Stimulated activated CD8-positive, alpha-beta memory T cell treated with anti-CD3 and anti-CD28 coated beads, Interleukin-7, amount 100 ng/mL, for 4 hours (primary cell): ENCODE measurements around the gene C6orf47.

Experiments used
- DNase-seq, 2 donors: peaks; one replicate each; pipeline ENCODE4 v3.0.0-alpha.2; 2020; ENCODE audit warnings: low read depth in 2 of 2

The C6orf47 gene

GRCh38 chr6:31614684-31615578 lies 45.6 kb downstream of the C6orf47 start, which contains the start of gene AIF1:
Gene AIF1 (plus strand): TSS chr6:31615234. CDS start chr6:31615330, 96 bp downstream.
- no peak for DNase-seq

GRCh38 chr6:31614075-31614619 lies 46.4 kb downstream of the C6orf47 start:
- DNase-seq: no peak

GRCh38 chr6:31610968-31611367 lies 49.6 kb downstream of the C6orf47 start:
- no peak for DNase-seq

- DNase-seq: no peak
Measured at GRCh38 chr6:31609519-31610406, 50.8 kb downstream of the C6orf47 start.
